ENCODE measurements around the gene PARD3.

The PARD3 gene

DNA sequence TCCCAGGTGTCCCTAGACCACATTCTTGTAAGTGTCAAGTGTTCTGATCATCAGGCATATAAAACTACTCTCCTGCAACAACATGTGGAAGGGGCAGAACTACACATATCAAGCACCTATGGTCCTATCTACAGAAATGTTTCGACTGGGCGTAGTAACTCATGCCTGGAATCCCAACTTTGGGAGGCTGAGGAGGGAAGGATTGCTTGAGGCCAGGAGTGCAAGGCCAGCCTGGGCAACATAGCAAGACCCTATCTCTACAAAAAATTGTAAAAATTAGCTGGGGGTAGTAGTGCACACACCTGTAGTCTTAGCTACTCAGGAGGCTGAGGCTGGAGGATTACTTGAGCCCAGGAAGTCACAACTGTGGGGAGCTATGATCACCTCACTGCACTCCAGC is 244.2 kb downstream of the PARD3 start:
- DNase-seq = no peak

DNA sequence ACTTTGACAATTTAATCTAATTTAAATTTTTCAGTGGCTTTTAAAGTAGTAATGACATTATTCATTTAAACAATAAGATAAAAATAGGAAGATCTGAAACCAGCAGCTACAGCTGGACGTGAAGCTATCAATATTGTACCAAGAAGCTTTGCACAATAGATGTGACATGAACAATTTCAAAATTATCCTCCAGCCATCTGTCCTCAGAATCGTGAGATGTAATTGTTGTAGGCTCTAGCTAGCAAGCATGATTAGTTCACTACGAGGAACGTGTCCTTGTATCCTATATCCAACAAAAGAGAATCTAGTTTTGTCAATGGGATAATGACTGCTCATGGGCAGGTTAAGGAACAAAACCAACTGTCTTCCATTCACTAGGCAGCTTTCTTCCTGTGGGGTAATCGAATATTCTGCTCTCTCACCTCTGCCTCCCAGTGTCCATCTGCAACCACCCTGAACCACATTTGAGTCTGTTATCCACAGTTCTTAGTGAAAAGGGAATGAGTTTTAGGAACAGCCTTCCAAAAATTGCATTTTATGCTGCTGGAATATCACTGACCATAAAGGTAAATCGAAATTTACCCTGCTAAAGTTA is 247.3 kb downstream of the PARD3 start:
- DNase-seq = no peak

DNA sequence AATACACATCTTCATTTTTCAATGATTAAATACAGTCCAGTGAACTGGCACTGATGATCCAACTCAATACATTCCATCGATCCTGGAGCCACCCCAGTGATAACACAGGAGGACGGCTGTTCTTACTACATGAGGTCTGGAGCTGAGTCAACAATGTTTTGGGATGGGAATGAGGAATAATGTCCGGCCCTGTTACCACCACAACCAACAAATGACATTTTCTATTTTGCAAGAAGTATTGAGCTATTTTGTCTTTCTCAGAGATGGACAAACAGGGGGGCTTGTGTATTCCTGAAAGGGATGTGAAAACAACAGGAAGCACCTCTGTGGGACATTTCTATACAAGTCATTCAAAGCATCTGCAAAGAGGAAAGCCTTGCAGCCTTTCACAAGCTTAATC is 249.2 kb downstream of the PARD3 start:
- no peak for DNase-seq

DNA sequence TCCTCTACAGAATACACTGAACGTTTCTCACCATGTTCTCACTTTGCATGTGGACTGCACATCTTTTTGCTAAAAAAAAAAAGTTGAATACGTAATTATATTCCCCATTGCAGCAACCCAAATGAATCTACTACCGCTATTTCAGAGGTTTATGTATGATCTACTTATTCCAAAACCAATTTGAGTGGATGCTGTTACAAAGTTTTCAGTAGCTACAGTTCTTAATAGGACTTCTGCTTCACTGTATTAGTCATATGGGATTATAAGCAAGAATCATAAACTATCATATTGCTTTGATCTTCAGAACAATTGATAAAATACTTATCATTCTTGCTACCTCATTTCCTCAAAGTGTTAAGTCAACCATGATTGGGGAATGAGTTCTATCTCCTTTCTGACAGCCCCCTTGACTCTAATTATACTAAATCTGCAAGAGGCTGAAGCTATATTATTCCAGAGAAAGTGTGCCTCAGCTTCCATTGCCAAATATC is 257.0 kb downstream of the PARD3 start:
- DNase-seq = no peak

DNA sequence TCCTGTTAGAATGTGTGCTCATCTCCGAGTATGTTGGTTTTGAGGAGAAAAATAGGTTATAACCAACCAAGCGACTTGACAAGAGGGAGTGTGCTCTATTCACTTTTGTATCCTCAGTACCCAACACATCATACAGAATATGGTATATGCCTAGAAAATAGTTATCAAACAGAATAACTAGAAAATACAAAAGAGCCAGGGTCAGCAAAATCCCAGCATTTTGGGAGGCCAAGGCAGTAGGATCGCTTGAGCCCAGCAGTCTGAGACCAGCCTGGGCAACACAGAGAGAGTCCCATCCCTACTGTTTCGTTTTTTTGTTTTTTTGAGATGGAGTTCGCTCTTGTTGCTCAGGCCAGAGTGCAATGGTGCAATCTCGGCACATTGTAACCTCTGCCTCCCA is 257.9 kb downstream of the PARD3 start:
- DNase-seq = no peak

DNA sequence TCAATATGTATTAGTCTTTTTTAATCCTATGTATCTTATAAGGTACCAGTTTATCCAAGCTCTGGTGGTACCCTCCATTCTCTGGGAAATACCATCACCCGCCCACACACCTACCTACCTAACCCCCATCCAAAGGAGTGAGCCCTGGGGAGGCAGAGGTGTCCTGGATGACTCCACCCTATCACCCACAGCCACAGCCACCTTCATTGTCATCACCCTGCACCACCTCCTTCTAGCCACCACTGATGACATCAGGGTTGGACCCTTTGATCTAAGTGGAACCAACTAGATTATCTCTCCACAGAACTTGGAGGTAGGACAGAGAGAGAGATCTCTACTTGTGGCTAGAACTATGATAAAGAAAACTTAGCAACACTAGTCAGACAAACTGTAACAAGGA is 259.4 kb downstream of the PARD3 start:
- DNase-seq = no peak

DNA sequence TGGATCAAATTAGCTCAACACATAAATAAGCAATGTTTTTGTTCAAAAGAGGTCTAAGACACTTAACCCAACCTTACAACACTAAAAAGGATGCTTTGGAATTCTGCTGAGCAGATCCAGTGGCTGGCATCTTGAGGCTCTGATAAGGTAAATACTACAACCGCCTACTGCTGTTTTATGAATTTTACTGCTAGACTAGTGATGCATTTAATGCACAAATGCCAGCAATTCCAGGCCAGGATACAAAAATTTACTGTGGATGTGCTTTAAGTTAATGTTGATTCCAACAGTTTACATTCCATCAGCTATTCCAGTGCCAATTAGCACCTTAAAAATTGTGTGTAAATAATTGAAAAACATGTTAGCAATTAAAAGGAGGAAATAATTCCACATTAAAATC is 261.3 kb downstream of the PARD3 start:
- DNase-seq = no peak

DNA sequence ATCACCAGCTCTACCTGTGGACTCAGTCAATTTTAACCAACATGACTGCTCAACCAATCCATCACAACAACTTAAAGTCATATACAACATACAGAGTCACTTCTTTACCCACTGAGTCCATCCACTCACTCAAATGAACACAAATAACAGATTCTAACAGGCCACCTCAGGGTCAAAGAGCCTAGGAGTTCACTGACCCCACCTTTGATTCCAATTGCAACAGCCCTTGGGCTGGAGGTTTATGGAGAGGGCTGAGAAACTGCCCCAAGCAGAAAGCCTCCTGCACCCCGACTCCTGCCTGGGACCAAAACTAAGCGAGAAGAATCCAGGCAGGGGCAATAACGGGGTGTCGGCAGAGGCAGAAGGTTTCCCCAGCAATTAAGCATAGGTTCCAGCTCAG is 263.8 kb downstream of the PARD3 start:
- no peak for DNase-seq

DNA sequence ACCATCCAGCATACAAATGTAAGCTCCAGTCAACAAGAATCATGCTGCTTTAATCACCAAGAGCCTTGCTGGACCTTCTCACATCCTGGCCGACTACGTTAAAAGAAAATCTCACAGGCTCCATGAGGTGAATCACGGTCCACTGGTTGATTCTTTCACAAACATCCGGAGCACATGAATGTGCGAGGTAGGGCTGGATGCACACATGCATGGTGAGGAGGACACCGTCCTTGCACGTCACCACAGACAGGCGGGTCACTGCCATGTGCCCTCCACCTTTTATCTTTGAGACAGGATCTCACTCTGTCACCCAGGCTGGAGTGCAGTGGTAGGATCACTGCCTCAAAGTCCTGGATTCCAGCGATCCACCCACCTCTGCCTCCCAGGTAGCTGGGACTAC is 265.1 kb downstream of the PARD3 start:
- no peak for DNase-seq

DNA sequence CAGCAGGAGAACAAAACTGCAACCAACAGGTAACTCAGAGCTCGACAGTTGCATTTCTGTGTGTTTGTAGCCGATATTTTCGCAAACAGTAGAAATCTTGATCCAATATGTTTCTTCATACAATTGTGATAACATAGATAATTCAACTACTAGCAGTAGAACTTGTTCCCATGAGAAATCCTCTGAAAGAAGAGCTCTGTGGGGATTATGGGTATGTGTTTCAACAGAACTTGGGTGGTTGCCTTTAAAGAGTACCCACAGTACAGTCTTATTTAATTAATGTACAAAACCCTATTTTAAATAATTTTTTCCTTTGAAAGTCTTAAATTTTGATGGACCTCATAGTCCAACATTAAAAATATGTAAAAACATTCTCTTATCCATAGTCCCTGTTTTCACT is 266.1 kb downstream of the PARD3 start:
- DNase-seq = no peak

DNA sequence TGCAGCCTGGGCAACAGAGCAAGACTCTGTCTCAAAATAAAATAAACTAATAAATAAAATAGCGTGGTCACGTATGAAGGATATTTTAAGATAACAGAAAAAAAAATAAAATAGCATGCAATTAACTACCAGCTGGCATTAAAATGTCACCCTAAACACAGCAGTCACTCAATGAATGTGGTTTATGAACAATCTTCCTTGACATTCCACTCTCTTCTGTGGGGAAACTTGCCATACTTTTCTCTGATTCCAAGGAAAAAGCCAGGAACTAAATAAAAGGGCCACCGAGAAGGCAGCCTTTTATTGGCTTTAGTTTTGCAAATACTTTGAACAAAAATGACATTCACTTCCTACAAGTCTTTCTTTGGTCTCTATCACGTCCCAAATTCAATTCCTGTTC is 266.6 kb downstream of the PARD3 start:
- DNase-seq = no peak

DNA sequence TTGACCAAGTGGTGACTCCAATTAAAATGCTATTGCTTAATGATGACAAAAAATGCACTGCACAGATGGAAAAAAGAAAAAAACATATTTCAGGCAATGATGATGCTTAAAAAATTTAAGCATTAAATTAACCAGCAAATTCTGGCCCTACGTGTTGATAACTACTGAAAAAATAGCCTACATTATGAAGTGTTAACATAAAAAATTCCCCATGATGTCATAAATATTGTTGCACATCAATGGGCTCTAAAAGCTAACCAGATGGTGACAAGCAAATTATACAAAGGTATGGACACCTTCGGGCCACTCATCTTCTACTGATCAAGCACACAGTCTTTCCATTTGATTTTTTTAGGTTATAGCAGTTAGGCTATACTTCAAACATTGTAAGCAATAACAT is 267.4 kb downstream of the PARD3 start:
- DNase-seq = no peak

DNA sequence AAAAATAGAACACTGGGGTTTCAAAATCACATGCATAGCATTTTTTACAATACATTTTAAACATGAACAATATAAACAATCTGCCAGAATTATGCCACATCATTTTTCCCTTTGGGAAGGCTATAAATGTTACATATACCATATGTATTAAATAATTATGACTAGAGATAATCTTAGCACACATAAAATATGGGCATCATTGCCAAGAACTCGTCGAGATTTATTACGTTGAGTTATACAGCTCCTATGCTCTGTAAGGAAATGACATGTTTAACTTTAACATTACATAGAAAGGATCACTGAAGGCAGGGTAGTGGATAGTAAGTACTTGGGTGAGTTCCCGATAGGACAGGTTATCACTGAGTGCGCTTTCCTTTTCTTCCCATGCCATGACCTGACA is 267.8 kb downstream of the PARD3 start:
- DNase-seq = no peak

DNA sequence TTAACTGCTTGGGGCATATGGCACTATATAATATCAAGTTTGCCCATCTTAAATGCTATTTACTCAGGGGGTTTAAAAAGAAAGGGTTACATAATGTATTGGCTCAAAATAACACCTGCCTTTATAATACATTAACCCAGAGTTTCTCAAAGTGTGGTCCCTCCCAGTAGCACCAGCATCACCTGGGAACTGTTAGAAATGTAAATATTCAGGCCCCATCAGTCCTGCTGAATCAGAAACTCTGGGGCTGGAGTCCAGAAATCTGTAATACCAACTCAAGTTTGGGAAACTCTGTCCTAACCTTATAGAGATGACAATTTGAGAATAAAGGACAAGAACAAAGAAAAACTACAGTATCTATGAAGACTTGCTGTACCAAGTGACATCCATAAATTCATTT is 270.7 kb downstream of the PARD3 start:
- no peak for DNase-seq

DNA sequence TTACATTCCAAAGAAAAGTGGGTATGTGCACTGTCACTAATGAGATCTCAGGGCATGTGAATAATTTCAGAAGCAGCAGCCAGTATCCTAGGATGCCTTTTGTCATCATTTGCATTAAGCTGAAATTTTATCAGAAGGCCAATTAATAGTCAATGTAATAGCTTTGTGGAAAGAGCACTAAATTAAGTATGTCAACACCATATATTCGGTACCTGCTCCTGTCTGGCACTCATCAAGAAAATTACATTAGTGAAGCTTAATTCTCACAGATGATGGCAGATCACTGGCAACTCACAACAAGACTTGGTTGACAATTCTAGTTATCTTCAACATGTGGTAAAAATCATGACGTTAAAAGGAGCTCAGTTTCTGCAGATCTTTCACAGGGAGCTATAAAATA is 271.4 kb downstream of the PARD3 start:
- DNase-seq = no peak

DNA sequence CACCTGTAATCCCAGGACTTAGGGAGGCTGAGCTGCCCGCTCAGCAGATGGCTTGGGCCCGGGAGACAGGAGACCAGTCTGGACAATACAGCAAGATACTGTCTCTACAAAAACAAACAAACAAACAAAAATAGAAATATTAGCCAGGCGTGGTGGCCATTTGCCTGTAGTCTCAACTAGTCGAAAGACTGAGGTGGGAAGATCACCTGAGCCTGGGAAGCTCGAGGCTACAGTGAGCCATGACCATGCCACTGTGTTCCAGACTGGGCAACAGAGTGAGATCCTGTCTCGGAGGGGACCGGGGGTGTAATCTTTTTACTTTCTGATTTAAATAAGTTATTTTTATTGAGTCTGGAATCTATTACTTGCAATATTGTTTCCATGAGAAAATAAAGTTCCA is 274.6 kb downstream of the PARD3 start:
- DNase-seq = no peak

DNA sequence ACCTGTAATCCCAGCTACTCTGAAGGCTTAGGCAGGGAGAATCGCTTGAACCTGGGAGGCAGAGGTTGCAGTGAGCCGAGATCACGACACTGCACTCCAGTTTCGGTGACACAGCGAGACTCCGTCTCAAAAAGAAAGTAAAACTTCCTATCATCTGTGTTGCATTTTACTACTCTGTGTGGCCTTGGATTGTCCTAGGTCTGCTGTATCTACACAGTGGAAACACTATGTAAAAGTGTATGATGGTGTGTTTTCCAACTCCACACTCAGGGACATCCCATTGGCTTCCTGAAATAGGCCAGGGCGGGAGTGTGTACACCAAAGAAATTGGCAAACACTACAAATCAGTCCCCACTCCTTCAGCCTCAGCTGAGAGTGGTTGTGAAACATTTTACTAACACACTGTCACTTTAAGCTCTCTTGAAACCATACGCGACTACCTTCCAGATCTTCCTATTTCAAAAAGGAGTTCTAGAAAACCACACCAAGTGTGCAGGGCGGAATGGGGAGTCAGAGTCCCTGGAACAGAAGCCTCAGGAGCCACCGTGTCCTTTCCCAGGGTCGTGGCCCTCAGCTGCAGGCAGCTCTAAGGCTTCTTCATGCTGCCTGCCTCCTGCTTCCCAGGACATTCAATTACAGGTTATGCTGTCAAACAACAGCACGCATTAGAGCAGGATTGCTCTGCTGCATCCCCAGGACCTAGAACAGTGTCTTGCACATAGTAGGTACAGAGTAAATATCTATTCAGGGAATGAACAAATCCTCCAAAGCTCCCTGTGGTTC is 275.4 kb downstream of the PARD3 start:
- no peak for DNase-seq

DNA sequence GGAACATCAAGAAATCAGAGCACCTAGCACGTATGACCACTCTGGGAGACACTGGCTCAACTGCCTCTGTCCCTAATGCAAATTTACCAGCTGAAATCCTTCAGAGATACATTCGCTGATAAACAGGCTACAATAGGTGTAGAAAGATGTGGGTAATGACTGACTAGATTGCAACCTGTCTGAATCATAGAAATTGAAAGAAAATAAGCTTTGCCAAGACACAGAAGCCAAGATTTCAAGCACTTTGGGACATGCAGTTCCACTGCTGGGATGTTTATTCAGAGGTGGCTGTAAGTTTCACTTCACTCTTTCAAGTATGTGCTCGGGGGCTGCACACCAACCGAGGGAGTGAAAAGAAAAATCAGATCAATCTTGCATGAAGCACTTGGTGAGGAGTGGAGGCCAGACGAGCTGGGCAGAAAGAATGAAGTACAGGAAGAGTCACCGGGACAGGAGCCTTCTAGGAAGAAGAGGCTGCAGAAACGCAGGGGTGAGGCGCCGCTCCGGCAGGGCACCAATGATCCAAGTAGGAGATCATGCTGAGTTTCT is 276.7 kb downstream of the PARD3 start:
- DNase-seq = no peak

DNA sequence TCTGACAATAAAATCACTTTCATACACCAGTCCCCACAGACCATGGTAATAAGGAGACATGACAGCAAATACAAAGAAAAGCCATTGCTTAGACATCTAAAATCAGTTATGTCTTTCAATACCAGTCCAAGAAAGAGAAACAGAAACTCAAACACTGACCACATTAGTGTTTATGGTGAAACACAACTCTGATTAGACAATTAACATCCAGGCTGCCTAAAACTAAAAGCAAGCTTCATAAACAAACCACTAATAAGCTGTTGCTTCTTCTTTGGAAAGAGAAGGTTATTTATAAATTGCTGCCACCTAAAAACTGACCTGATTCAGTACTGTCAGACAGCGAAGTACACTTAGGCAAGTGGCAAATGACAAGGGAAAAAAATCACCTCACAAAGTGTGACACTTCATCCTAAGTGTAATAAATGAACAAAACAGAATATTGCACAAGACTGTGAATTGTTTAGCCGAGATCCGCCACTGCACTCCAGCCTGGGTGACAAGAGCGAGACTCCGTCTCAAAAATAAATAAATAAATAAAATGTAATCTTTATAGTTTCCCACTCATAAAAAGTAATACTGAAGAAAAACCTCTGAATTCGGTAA is 277.4 kb downstream of the PARD3 start:
- DNase-seq = no peak

DNA sequence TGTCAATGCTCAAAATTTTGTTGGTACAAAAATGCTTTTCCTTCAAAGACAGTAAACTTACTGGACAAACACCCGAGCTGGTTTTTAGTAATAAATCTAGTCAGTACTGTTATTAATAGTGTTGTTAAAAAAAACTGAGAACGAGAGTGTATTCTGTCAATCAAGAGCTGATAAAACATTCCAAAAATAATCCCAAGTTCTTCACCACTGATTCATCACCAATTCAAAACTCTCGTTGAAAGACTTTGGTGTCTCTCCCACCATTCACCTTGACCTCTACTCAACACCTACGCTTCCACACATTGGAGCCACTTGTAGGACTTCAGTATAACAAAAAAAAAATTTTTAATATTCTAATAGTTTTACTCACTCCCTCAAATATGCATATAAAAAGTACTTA is 279.2 kb downstream of the PARD3 start:
- DNase-seq = no peak

DNA sequence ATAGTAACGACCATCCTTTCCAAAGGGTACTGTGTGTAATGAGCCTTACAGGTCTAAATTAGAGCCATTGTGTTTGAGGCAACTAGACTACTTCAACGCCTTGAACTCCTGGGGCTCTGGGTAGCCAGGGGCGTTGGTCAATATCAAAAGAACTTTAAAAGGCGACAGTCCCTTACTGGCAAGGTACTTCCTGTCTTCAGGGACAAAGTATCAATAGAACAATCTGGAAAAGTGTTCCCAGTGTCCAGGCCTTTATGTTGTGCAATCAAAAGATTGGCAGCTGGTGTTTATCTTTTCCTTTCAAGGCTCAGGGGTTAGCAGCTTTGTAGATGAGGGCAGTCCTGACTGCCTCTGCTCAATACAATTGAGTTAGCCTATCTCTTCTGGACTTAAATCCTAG is 284.3 kb downstream of the PARD3 start:
- DNase-seq = no peak

DNA sequence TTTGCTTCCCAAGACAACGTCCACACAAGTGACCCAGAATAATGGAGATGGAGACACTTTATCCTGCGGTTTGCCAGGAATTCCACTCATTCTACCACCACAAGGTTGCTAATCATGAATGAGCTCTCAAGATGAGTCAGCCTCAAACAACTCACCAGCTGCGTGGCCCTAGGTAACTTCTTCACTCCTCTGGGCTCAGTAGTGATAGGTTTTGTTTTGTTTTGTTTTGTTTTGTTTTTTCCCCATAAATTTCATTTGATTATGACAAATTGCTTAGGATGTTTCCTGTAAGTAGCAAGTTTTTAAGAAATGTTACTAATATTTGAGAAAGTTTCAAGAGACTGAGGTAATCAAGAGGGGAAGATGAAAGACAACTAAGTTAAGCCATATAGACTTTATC is 286.8 kb downstream of the PARD3 start:
- DNase-seq = no peak

DNA sequence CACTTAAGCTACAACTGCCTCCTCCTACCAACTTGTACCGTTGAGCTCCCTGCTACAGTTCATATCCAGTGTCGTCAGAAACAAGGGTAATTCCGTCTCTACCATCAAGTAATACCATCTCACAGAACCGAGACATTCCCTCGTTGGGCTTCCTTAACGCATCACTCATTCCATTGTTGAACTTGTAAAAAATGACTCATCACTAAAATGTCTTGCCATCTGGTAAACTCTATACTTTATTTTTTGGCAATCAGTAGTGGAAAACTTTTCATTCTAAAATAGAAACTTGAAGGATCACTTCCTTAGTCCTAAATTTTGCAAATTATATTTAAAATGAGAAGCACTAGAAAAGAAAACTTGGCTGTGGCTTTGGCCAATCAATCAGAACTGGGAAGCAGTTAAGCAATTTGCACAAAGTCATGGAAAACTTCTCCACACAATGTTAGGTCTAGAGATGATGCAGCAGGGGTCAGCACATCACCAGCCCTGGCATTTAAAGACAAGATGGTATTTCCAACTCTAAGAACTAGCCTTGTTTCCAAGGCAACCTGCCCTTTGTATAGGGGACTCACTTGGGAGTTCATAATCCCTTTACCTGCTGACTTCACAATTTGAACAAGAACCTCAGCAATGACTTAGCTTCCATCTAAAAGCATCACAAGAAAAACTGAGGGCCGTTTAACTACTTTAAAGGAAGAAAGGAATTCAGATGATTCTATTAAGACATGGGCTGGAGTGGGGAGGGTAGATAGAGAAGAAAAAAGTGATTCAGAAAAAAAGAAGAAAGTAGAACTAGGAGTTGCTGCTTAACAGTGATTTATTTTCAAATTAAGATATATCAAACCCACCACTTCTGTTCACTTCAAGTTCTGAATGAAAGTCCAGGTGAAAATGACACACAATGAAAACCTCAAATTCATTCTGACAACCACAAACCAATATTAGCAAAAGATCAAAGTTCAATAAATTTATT is 288.1 kb downstream of the PARD3 start:
- no peak for DNase-seq

All from SHP77 treated with DMSO at 0.1 percent for 48 hours (cell line).